Measurements from ENCODE around the gene CCDC92. TPM values are rescaled to one million over a fixed set of nuclear protein-coding genes. Genes with fewer than 3 reads are reported as not detected.
A peak's percentile ranks its signal among the peaks of the same experiment; 100 is the strongest.

Gene CCDC92
- total RNA-seq, 1 donor from 2014 or later, result 21.5 TPM

- TF ChIP-seq, protein P1, sequence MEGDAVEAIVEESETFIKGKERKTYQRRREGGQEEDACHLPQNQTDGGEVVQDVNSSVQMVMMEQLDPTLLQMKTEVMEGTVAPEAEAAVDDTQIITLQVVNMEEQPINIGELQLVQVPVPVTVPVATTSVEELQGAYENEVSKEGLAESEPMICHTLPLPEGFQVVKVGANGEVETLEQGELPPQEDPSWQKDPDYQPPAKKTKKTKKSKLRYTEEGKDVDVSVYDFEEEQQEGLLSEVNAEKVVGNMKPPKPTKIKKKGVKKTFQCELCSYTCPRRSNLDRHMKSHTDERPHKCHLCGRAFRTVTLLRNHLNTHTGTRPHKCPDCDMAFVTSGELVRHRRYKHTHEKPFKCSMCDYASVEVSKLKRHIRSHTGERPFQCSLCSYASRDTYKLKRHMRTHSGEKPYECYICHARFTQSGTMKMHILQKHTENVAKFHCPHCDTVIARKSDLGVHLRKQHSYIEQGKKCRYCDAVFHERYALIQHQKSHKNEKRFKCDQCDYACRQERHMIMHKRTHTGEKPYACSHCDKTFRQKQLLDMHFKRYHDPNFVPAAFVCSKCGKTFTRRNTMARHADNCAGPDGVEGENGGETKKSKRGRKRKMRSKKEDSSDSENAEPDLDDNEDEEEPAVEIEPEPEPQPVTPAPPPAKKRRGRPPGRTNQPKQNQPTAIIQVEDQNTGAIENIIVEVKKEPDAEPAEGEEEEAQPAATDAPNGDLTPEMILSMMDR (IDR thresholded peaks at IDR 0.05), result no peak
- Mint-ChIP-seq H3K27ac (peak overlapping the region; percentile 77), H3K9me3 (no peaks in the 10 kb centered on the region), H3K27me3 (no peaks in the 10 kb centered on the region), H3K36me3 (ENCODE audit: low read depth) (peaks cover 20% of the 10 kb centered on the region), H3K4me1 (peaks cover 30% of the 10 kb centered on the region), H3K4me3 (peak overlapping the region; percentile 46)
- no peak for DNase-seq
- CTCF ChIA-PET, result interaction anchor here (1.4 to 1.6 kb wide), 2 partner anchors 26 to 765 kb away, joined by 3 to 10 read pairs; no protein-coding TSS in a partner anchor
- intact Hi-C loops (cut with micrococcal nuclease), result no loop called here
- POLR2A ChIA-PET, result interaction anchor here (0.5 to 0.6 kb wide), 2 partner anchors 905 to 915 kb away, joined by 4 read pairs; no protein-coding TSS in a partner anchor
- peak; percentile 73 for ATAC-seq (ENCODE audit: low read depth)
These were observed 33.6 kb upstream of the CCDC92 start for GRCh38 chr12:124006085-124006845.

DNA sequence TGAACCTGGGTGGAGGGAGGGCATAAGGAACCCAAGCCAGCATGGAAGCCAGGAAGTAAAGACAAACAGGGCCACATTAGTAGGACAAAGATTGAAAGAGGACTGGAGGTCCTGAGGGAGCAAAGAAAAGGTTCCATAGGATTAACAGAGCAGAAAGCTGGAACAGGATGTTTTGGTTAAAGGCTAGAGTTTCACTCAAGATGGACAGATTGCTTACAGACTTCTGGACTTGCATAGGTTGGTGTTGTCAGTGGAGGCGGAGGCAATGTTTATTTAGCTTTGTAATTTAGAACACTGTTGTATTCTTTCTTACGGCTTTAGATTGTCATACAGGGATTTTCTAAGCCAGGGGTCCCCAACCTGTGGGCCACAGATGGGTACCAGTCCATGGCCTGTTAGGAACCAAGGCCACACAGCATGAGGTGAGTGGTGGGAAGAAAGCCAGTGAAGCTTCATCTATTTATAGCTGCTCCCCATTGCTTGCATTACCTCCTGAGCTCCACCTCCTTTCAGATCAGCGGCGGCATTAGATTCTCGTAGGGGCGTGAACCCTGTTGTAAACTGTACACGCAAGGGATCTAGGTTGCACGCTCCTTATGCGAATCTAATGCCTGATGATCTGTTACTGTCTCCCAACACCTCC lies 31.7 kb upstream of the CCDC92 start:
- DNase-seq (no peak), ATAC-seq (ENCODE audit: low read depth) (no peak)
- no peak overlapping the region for H3K4me3 Mint-ChIP-seq
- H3K4me1 Mint-ChIP-seq, result peaks cover 30% of the 10 kb centered on the region
- H3K27me3 Mint-ChIP-seq, result no peaks in the 10 kb centered on the region
- ChIA-PET CTCF (interaction anchor here (1.4 kb wide), 1 partner anchor 29 kb away, joined by 3 read pairs; no protein-coding TSS in a partner anchor), POLR2A (no interaction called here)
- no peak overlapping the region for H3K27ac Mint-ChIP-seq
- intact Hi-C loops (cut with micrococcal nuclease), result no loop called here
- H3K9me3 Mint-ChIP-seq, result no peaks in the 10 kb centered on the region
- peaks cover 11% of the 10 kb centered on the region for H3K36me3 Mint-ChIP-seq (ENCODE audit: low read depth)
- TF ChIP-seq, protein P1 (IDR thresholded peaks at IDR 0.05), result no peak

DNA sequence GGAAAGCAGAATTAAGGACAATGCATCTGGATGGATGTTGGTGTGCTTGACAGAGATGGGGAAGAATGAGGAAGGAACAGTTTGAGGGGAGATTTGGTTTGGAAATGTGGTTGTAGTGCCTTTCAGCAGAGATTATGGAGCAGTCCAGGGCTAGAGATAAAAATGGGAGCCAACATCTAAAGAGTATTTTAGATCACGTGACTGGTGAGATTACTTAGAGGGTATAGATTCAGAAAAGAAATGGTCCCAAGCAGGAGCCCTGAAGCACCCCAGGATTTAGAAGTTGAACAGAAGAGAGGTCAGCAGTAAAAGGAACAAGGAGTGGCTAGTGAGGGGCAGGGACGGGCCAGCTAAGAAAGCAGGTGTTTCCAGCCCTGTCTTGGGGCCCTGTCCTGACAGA lies 30.0 kb upstream of the CCDC92 start:
- intact Hi-C loops (cut with micrococcal nuclease), result no loop called here
- no peak overlapping the region for H3K27ac Mint-ChIP-seq
- ChIA-PET CTCF (no interaction called here), POLR2A (no interaction called here)
- ATAC-seq (ENCODE audit: low read depth) (no peak), DNase-seq (no peak)
- TF ChIP-seq, protein P1 (IDR thresholded peaks at IDR 0.05), result no peak
- no peaks in the 10 kb centered on the region for H3K27me3 Mint-ChIP-seq
- no peaks in the 10 kb centered on the region for H3K9me3 Mint-ChIP-seq
- H3K36me3 Mint-ChIP-seq (ENCODE audit: low read depth), result peaks cover 16% of the 10 kb centered on the region
- H3K4me1 Mint-ChIP-seq, result peaks cover 19% of the 10 kb centered on the region
- H3K4me3 Mint-ChIP-seq, result no peak overlapping the region

DNA sequence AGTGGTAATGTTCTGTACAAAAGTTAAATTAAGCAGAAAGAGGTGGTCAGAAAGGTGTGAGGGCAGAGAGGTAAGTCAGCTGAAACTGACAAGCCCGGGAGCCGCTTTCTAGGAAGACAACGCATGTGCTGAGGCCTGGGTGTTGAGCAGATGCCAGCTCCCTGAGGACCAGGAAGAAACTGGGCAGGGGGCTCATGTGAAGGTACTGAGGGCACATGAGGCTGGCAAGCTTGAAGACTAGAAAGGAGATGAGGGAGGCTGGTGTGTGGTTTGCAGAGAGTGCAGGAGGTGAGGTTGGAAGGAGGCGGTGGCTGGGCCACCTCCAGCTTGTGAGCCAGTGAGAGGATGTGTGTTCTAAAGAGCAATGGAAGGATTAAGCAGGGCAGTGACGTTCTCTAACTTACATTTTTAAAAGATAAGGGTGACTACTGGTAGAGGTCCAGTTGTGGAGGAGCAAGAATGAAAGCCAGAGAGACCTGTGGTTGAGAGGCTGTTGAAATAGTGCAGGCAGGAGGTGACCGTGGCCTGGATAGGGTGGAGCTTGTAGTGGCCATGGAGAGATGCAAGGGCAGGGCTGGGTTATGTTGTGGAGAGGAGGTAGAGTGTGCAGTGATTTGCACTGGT lies 29.5 kb upstream of the CCDC92 start:
- peaks cover 19% of the 10 kb centered on the region for H3K36me3 Mint-ChIP-seq (ENCODE audit: low read depth)
- no peak for DNase-seq
- no peak overlapping the region for H3K4me3 Mint-ChIP-seq
- no peaks in the 10 kb centered on the region for H3K27me3 Mint-ChIP-seq
- ATAC-seq (ENCODE audit: low read depth), result no peak
- ChIA-PET POLR2A (no interaction called here), CTCF (no interaction called here)
- TF ChIP-seq, protein P1 (IDR thresholded peaks at IDR 0.05), result no peak
- no peaks in the 10 kb centered on the region for H3K9me3 Mint-ChIP-seq
- H3K4me1 Mint-ChIP-seq, result peaks cover 17% of the 10 kb centered on the region
- intact Hi-C loops (cut with micrococcal nuclease), result no loop called here
- no peak overlapping the region for H3K27ac Mint-ChIP-seq

GRCh38 chr12:124001343-124001742 lies 28.7 kb upstream of the CCDC92 start:
- peaks cover 9% of the 10 kb centered on the region for H3K4me1 Mint-ChIP-seq
- ChIA-PET POLR2A (no interaction called here), CTCF (no interaction called here)
- intact Hi-C loops (cut with micrococcal nuclease), result no loop called here
- H3K27ac Mint-ChIP-seq, result no peak overlapping the region
- H3K4me3 Mint-ChIP-seq, result no peak overlapping the region
- peaks cover 17% of the 10 kb centered on the region for H3K36me3 Mint-ChIP-seq (ENCODE audit: low read depth)
- DNase-seq (no peak), ATAC-seq (ENCODE audit: low read depth) (no peak)
- no peaks in the 10 kb centered on the region for H3K27me3 Mint-ChIP-seq
- no peaks in the 10 kb centered on the region for H3K9me3 Mint-ChIP-seq
- TF ChIP-seq, protein P1 (IDR thresholded peaks at IDR 0.05), result no peak

Data from activated B cell treated with CpG ODN at 0.5 μM for 24 hours (primary cell).